ENCODE results near the gene MEX3C. TPM values are rescaled to one million over a fixed set of nuclear protein-coding genes. Genes with fewer than 3 reads are reported as not detected.

MEX3C gene
- total RNA-seq = 10 to 100 TPM; 40.4 to 45.8 TPM

- no peaks in the 10 kb centered on the region for H3K9me3 Mint-ChIP-seq (ENCODE audit: insufficient read depth)
- H3K36me3 Mint-ChIP-seq (ENCODE audit: low read depth) = peaks cover 23% of the 10 kb centered on the region
- H3K4me1 Mint-ChIP-seq (ENCODE audit: low read depth) = peaks cover 24% of the 10 kb centered on the region
- ChIA-PET CTCF (interaction anchor here (0.6 to 3.8 kb wide), 11 partner anchors 8 to 87 kb away, joined by 3 to 15 read pairs (median 3); no protein-coding TSS in a partner anchor), POLR2A (interaction anchor here (0.6 to 3.4 kb wide), 17 partner anchors 9 to 230 kb away, joined by 3 to 54 read pairs (median 5); partner anchors contain the start of genes ELAC1 and SMAD4)
- peak within 1 kb of the TSS; percentile 98 for H3K27ac Mint-ChIP-seq
- ATAC-seq (peak; percentile 86), DNase-seq (peak; percentile 99)
- H3K4me3 Mint-ChIP-seq = peak within 1 kb of the TSS; percentile 95
- H3K27me3 Mint-ChIP-seq (ENCODE audit: low read depth) = no peaks in the 10 kb centered on the region
These were observed at the start of gene MEX3C for GRCh38 chr18:51197661-51198424. MEX3C (minus strand) TSS chr18:51197681; CDS start chr18:51197320, 361 bp downstream.

DNA sequence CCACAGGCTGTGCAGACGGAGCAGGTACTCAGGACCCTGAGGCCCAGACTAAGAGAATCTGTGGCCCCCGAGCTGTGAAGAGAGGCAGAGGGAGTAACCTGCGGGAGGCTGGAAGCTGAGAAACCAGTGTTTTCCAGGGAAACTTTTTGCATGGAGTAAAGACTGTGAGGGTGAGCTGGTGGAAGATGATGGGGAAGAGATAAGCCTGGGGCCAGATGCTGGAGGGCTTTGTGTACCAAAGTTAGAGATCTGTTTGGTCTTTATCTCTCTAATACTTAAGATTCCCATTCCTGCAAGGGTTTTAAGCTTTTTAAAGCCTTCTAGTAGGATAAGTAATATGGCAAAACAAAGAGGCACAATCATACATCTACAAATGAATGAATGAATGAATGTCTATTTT is 43.7 kb upstream of the MEX3C start:
- no peak for ATAC-seq
- no peaks in the 10 kb centered on the region for H3K27me3 Mint-ChIP-seq (ENCODE audit: low read depth)

DNA sequence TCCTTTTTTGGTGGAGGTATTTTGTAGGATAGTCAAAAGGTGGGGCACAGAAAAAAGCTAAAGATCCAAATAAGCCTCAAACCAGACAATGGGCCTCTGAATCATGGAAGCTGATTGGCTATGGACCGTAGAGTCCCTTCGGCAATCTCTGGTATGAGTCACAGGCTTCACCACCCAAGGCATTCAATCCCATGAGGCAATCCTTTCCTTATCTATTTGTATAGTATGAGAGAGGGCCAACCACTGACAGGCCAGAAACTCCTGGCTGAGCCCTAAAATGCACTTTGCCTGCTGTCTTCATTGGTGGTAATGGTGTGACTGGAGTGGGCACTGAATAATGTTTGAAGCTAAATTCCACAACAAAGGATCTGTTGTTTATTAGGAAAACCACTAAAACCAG is 38.7 kb upstream of the MEX3C start:
- POLR2A ChIA-PET = interaction anchor here (2.4 kb wide), 1 partner anchor 40 kb away, joined by 13 read pairs; the partner anchor contains the start of gene MEX3C
- H3K4me3 Mint-ChIP-seq = no peak overlapping the region
- no peaks in the 10 kb centered on the region for H3K9me3 Mint-ChIP-seq (ENCODE audit: insufficient read depth)
- H3K36me3 Mint-ChIP-seq (ENCODE audit: low read depth) = no peaks in the 10 kb centered on the region
- no peaks in the 10 kb centered on the region for H3K27me3 Mint-ChIP-seq (ENCODE audit: low read depth)
- ATAC-seq (no peak), DNase-seq (no peak)
- peaks cover 28% of the 10 kb centered on the region for H3K4me1 Mint-ChIP-seq (ENCODE audit: low read depth)
- no peak overlapping the region for H3K27ac Mint-ChIP-seq
- CTCF ChIA-PET = interaction anchor here (2.1 kb wide), 1 partner anchor 42 kb away, joined by 5 read pairs; no protein-coding TSS in a partner anchor

More for the DNA sequence above, 43.7 kb upstream of the MEX3C start:
- ChIA-PET CTCF (no interaction called here), POLR2A (no interaction called here)
- Mint-ChIP-seq H3K36me3 (ENCODE audit: low read depth) (no peaks in the 10 kb centered on the region), H3K27ac (no peak overlapping the region), H3K4me3 (no peak overlapping the region), H3K4me1 (ENCODE audit: low read depth) (peaks cover 5% of the 10 kb centered on the region), H3K9me3 (ENCODE audit: insufficient read depth) (no peaks in the 10 kb centered on the region)
- DNase-seq = no peak

GRCh38 chr18:51235009-51235789 is 37.7 kb upstream of the MEX3C start:
- H3K27ac Mint-ChIP-seq = peak overlapping the region; percentile 49
- peak; percentile 37 for DNase-seq

GRCh38 chr18:51234117-51235008 is 36.9 kb upstream of the MEX3C start:
- no peaks in the 10 kb centered on the region for H3K9me3 Mint-ChIP-seq (ENCODE audit: insufficient read depth)
- no peaks in the 10 kb centered on the region for H3K36me3 Mint-ChIP-seq (ENCODE audit: low read depth)
- H3K27ac Mint-ChIP-seq = peak overlapping the region; percentile 49
- H3K4me1 Mint-ChIP-seq (ENCODE audit: low read depth) = peaks cover 28% of the 10 kb centered on the region
- ChIA-PET CTCF (interaction anchor here (0.7 kb wide), 1 partner anchor 14 kb away, joined by 3 read pairs; no protein-coding TSS in a partner anchor), POLR2A (interaction anchor here (1.0 to 2.4 kb wide), 3 partner anchors 13 to 38 kb away, joined by 3 to 13 read pairs (median 3); partner anchors contain the start of gene MEX3C)
- no peaks in the 10 kb centered on the region for H3K27me3 Mint-ChIP-seq (ENCODE audit: low read depth)
- H3K4me3 Mint-ChIP-seq = no peak overlapping the region
- DNase-seq (peak; percentile 48), ATAC-seq (peak; percentile 47)

More at GRCh38 chr18:51235009-51235789, 37.7 kb upstream of the MEX3C start:
- Mint-ChIP-seq H3K4me3 (peak overlapping the region; percentile 0), H3K36me3 (ENCODE audit: low read depth) (no peaks in the 10 kb centered on the region), H3K27me3 (ENCODE audit: low read depth) (no peaks in the 10 kb centered on the region), H3K9me3 (ENCODE audit: insufficient read depth) (no peaks in the 10 kb centered on the region), H3K4me1 (ENCODE audit: low read depth) (peaks cover 28% of the 10 kb centered on the region)
- peak; percentile 73 for ATAC-seq
- ChIA-PET POLR2A (interaction anchor here (0.6 to 2.4 kb wide), 4 partner anchors 13 to 39 kb away, joined by 3 to 13 read pairs (median 3); partner anchors contain the start of gene MEX3C), CTCF (interaction anchor here (0.7 to 2.1 kb wide), 2 partner anchors 15 to 43 kb away, joined by 3 to 5 read pairs; no protein-coding TSS in a partner anchor)

DNA sequence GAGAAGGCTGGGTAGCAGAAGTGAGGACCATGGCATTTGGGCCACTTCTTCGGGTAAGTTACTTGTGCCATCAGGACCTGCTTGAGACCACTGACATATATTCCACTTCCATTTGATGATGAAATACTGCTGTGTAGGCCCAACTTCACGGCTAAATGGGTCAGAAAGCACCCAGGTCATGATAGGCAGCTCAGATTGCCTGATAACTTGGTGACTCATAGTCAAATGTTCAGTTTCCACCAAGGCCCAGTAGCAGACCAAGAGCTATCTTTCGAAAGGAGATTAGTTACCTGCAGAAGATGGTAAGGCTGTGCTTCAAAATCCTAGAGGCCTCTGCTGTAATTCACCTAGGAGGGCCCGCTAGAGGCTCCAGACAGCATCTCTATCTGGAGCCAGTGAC is 31.8 kb upstream of the MEX3C start:
- Mint-ChIP-seq H3K4me3 (no peak overlapping the region), H3K4me1 (ENCODE audit: low read depth) (peaks cover 5% of the 10 kb centered on the region), H3K27me3 (ENCODE audit: low read depth) (peaks cover 3% of the 10 kb centered on the region), H3K9me3 (ENCODE audit: insufficient read depth) (no peaks in the 10 kb centered on the region), H3K27ac (no peak overlapping the region), H3K36me3 (ENCODE audit: low read depth) (no peaks in the 10 kb centered on the region)
- DNase-seq = no peak
- ChIA-PET POLR2A (interaction anchor here (0.7 kb wide), 1 partner anchor 9 kb away, joined by 3 read pairs; no protein-coding TSS in a partner anchor), CTCF (no interaction called here)
- ATAC-seq = no peak

DNA sequence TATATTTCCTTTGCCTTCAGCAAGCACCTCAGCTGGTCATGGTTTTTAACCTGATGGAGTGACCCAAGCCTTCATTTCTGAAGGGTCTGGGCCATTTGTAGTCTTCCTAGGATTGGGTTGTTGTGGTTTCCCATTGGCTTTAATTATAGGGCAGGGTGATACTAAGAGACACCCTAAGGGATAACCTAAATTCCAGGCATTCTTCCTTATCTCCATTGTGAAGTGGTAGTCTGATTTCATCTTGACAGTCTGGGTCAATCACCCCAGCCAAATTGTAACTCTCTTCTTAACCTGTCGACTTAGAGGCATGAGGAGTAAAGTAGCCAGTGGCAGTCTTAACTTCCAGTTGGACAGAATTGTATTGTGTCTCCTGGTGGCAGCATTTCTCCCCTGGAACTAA is 30.2 kb upstream of the MEX3C start:
- POLR2A ChIA-PET = no interaction called here
- H3K4me3 Mint-ChIP-seq = no peak overlapping the region
- H3K36me3 Mint-ChIP-seq (ENCODE audit: low read depth) = no peaks in the 10 kb centered on the region
- ATAC-seq = no peak
- no peak for DNase-seq
- H3K4me1 Mint-ChIP-seq (ENCODE audit: low read depth) = no peaks in the 10 kb centered on the region
- H3K27me3 Mint-ChIP-seq (ENCODE audit: low read depth) = peaks cover 3% of the 10 kb centered on the region
- no peaks in the 10 kb centered on the region for H3K9me3 Mint-ChIP-seq (ENCODE audit: insufficient read depth)
- H3K27ac Mint-ChIP-seq = no peak overlapping the region
- CTCF ChIA-PET = no interaction called here

DNA sequence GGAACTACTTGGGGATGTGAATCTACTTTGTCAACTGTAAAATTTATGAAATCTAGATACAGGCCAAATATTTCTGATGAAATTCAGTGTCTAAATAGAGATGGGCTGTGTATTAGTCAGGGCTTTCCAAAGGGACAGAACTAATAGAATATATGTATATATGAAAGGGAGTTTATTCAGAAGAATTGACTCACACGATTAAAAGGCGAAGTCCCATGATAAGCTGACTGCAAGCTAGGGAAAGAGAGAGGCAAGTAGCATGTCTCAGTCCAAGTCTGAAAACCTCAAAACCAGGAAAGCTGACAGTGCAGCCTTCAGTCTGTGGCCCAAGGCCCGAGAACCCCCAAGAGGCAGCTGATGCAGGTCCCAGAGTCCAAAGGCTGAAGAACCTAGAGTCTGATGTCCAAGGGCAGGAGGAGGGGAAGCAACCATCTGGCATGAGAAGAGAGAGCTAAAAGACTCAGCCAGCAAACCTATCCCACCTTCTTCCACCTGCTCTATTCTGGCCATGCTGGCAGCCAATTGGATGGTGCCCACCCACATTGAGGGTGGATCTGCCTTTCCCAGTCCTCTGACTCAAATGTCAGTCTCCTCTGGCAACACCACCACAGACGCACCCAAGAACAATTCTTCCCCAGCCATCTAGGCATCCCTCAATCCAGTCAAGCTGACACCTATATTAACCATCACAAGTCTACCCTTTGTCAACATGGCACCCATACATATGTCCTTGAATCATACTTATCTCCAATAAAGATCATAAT is 29.3 kb upstream of the MEX3C start:
- ATAC-seq (no peak), DNase-seq (no peak)
- POLR2A ChIA-PET = no interaction called here
- Mint-ChIP-seq H3K4me3 (no peak overlapping the region), H3K4me1 (ENCODE audit: low read depth) (no peaks in the 10 kb centered on the region), H3K27me3 (ENCODE audit: low read depth) (peaks cover 7% of the 10 kb centered on the region), H3K9me3 (ENCODE audit: insufficient read depth) (no peaks in the 10 kb centered on the region), H3K36me3 (ENCODE audit: low read depth) (no peaks in the 10 kb centered on the region), H3K27ac (no peak overlapping the region)
- CTCF ChIA-PET = interaction anchor here (0.6 kb wide), 1 partner anchor 451 kb away, joined by 3 read pairs; no protein-coding TSS in a partner anchor

DNA sequence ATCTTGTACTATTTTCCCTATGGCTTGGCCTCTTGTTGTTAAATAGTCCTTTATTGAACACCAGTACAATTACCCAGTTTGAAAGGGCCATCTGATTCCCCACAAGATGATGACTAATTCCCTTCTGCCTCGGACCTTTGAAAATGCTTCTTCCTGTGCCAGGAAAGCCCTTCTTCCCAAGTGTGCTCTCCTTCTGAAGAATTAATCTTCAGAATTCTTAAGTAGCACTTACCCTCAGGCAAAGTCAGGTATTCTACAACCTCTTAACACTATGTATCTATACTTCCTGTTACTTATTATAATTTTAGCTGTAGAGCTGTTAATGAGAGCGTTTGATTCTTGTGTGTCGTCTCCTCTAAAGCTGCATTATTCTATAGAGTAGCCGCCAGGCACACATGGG is 28.6 kb upstream of the MEX3C start:
- Mint-ChIP-seq H3K27ac (no peak overlapping the region), H3K27me3 (ENCODE audit: low read depth) (peaks cover 7% of the 10 kb centered on the region), H3K36me3 (ENCODE audit: low read depth) (no peaks in the 10 kb centered on the region), H3K9me3 (ENCODE audit: insufficient read depth) (no peaks in the 10 kb centered on the region), H3K4me3 (no peak overlapping the region), H3K4me1 (ENCODE audit: low read depth) (no peaks in the 10 kb centered on the region)
- no peak for DNase-seq
- no peak for ATAC-seq
- CTCF ChIA-PET = interaction anchor here (0.6 kb wide), 1 partner anchor 450 kb away, joined by 3 read pairs; no protein-coding TSS in a partner anchor
- POLR2A ChIA-PET = no interaction called here

- H3K27me3 Mint-ChIP-seq (ENCODE audit: low read depth) = peaks cover 4% of the 10 kb centered on the region
- CTCF ChIA-PET = interaction anchor here (1.0 kb wide), 1 partner anchor 18 kb away, joined by 5 read pairs; no protein-coding TSS in a partner anchor
- no peaks in the 10 kb centered on the region for H3K9me3 Mint-ChIP-seq (ENCODE audit: insufficient read depth)
- peaks cover 2% of the 10 kb centered on the region for H3K36me3 Mint-ChIP-seq (ENCODE audit: low read depth)
- no peak overlapping the region for H3K4me3 Mint-ChIP-seq
- H3K27ac Mint-ChIP-seq = no peak overlapping the region
- POLR2A ChIA-PET = interaction anchor here (0.7 to 1.2 kb wide), 2 partner anchors 15 to 42 kb away, joined by 4 to 9 read pairs; partner anchors contain the start of gene MEX3C
- DNase-seq (no peak), ATAC-seq (no peak)
- peaks cover 21% of the 10 kb centered on the region for H3K4me1 Mint-ChIP-seq (ENCODE audit: low read depth)
These were observed 15.1 kb upstream of the MEX3C start for GRCh38 chr18:51212606-51213005.
